Activated CD4-positive, alpha-beta T cell treated with anti-CD3 and anti-CD28 coated beads, Interleukin-2, amount 10 ng/mL, durations not matched to agents 7 days and 5 days (primary cell): Measurements from ENCODE around the gene KIF1A. TPM values are rescaled to one million over a fixed set of nuclear protein-coding genes. Genes with fewer than 3 reads are reported as not detected.

Experiments used
- CTCF ChIA-PET: fragments of 350-600 bp; sonication (Branson Sonifier 250); formaldehyde crosslinking; loops from one replicate; lab custom pipeline; 2021; ENCODE audit warnings: antibody characterized with exemption; lab: Charles Lee
- POLR2A ChIA-PET: fragments of 350-600 bp; sonication (Branson Sonifier 250); formaldehyde crosslinking; loops from one replicate; lab custom pipeline; 2021; ENCODE audit warnings: antibody characterized with exemption; lab: Charles Lee
- DNase-seq: peaks from one replicate; pipeline ENCODE4 v3.0.0-alpha.2; 2020
- H3K27ac Mint-ChIP-seq: one replicate; pipeline ENCODE4 v1.8.0; 2021; ENCODE audit warnings: mild to moderate bottlenecking, moderate library complexity, mixed read lengths
- H3K27me3 Mint-ChIP-seq: one replicate; pipeline ENCODE4 v1.8.0; 2021; ENCODE audit warnings: mixed read lengths
- H3K36me3 Mint-ChIP-seq: one replicate; pipeline ENCODE4 v1.8.0; 2021; ENCODE audit warnings: low read depth, mixed read lengths
- H3K4me1 Mint-ChIP-seq: one replicate; pipeline ENCODE4 v1.8.0; 2021; ENCODE audit warnings: mixed read lengths
- H3K4me3 Mint-ChIP-seq: one replicate; pipeline ENCODE4 v1.8.0; 2021; ENCODE audit warnings: mild to moderate bottlenecking, moderate library complexity, mixed read lengths
- H3K9me3 Mint-ChIP-seq: one replicate; pipeline ENCODE4 v1.8.0; 2021; ENCODE audit warnings: mixed read lengths
- total RNA-seq, 2 experiments: library from RNA; stranded (reverse); gene quantifications; one replicate each; pipeline ENCODE4 v1.2.3, GENCODE V29; 2021

The KIF1A gene, protein sequence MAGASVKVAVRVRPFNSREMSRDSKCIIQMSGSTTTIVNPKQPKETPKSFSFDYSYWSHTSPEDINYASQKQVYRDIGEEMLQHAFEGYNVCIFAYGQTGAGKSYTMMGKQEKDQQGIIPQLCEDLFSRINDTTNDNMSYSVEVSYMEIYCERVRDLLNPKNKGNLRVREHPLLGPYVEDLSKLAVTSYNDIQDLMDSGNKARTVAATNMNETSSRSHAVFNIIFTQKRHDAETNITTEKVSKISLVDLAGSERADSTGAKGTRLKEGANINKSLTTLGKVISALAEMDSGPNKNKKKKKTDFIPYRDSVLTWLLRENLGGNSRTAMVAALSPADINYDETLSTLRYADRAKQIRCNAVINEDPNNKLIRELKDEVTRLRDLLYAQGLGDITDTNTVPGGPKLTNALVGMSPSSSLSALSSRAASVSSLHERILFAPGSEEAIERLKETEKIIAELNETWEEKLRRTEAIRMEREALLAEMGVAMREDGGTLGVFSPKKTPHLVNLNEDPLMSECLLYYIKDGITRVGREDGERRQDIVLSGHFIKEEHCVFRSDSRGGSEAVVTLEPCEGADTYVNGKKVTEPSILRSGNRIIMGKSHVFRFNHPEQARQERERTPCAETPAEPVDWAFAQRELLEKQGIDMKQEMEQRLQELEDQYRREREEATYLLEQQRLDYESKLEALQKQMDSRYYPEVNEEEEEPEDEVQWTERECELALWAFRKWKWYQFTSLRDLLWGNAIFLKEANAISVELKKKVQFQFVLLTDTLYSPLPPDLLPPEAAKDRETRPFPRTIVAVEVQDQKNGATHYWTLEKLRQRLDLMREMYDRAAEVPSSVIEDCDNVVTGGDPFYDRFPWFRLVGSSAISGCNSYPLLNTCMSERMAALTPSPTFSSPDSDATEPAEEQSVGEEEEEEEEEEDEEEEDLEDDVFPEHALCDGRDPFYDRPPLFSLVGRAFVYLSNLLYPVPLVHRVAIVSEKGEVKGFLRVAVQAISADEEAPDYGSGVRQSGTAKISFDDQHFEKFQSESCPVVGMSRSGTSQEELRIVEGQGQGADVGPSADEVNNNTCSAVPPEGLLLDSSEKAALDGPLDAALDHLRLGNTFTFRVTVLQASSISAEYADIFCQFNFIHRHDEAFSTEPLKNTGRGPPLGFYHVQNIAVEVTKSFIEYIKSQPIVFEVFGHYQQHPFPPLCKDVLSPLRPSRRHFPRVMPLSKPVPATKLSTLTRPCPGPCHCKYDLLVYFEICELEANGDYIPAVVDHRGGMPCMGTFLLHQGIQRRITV (N-terminal part only)
- under 1 TPM; 0.37 to 0.40 TPM for total RNA-seq

DNA sequence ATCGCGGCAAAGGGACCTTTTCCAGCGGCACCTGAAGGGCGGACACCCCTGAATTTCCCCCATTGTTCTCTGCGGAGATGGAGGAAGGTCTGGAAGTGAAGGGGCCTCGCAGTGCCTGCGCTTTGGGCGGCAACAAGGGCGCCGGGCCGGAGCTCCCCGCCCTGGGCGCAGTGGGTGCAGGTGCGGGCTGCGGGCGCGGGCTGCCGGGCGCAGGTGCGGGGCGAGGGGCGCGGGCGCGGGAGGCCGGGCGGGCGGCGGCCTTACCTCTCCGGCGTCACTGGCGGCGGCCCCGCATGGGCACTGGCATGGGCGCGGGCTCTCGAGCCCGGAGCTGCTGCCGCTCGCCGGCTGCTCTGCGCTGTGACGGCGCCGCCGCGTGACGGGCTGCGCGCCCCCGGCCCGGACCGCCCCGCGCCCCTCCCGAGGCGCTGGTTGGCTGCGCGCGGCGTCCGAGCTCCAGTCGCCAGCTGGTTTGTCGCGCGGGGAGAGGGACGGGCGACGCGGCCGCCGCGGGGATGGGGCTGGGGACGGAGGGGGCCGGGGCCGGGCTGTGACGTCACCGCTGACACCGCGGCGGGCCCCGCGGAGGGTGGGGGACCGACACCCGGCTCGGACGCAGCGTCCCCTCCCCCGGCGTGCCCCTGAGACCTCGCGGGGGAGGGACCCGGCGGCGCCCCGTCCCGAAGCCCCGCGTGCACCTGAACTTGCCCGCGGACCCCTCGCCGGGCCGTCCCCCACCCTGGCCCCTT is at the start of gene KIF1A:
Gene KIF1A (minus strand): TSS at position 362 of the 749 bp plus-strand sequence. CDS start 22,467 bp downstream, outside the sequence.
- peaks cover 9% of the 10 kb centered on the region for H3K4me1 Mint-ChIP-seq
- no peak within 1 kb of the TSS for H3K27ac Mint-ChIP-seq
- CTCF ChIA-PET = no interaction called here
- POLR2A ChIA-PET = no interaction called here
- H3K36me3 Mint-ChIP-seq = no peaks in the 10 kb centered on the region
- H3K9me3 Mint-ChIP-seq = no peaks in the 10 kb centered on the region
- H3K27me3 Mint-ChIP-seq = peaks cover 54% of the 10 kb centered on the region
- DNase-seq = no peak
- H3K4me3 Mint-ChIP-seq = no peak within 1 kb of the TSS

DNA sequence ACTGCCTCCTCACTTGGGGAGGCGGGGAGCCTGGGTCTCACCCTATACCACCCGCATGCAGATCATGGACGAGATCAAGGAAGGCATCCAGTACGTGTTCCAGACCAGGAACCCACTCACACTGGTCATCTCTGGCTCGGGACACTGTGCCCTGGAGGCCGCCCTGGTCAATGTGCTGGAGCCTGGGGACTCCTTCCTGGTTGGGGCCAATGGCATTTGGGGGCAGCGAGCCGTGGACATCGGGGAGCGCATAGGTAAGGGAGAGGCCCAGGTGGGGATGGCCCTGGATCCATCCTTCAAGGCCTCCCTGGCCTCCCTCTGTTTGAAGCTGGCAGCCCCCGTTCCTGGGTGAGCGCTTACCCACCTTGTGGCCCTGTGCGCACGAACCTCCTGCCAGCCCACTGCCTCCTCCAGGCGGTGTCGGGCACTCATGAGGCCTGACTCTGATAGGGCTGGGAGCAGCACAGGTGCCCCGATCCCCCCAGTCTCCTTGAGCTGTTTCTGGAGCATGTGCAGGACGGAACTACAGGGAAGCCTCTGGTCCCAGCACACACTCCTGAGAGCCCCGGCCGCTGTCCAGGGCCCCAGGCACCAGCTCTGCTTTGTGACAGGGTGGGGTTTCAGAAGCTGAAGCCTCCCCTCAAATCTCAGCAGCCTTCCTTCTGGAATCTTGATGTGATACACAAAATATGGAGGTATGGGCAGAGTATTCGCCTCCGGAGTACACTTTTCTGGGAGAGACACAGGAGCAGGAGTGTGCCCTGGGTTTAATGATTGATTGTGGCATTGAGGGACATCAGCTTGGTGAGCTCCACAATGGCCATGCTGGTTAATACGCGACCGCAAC is 49.3 kb upstream of the KIF1A start:
- Mint-ChIP-seq H3K4me3 (no peak overlapping the region), H3K27ac (no peak overlapping the region), H3K36me3 (no peaks in the 10 kb centered on the region), H3K4me1 (no peaks in the 10 kb centered on the region), H3K9me3 (no peaks in the 10 kb centered on the region), H3K27me3 (peaks cover 2% of the 10 kb centered on the region)
- POLR2A ChIA-PET = interaction anchor here (0.6 kb wide), 1 partner anchor 175 kb away, joined by 5 read pairs; no protein-coding TSS in a partner anchor
- DNase-seq = no peak
- CTCF ChIA-PET = no interaction called here

DNA sequence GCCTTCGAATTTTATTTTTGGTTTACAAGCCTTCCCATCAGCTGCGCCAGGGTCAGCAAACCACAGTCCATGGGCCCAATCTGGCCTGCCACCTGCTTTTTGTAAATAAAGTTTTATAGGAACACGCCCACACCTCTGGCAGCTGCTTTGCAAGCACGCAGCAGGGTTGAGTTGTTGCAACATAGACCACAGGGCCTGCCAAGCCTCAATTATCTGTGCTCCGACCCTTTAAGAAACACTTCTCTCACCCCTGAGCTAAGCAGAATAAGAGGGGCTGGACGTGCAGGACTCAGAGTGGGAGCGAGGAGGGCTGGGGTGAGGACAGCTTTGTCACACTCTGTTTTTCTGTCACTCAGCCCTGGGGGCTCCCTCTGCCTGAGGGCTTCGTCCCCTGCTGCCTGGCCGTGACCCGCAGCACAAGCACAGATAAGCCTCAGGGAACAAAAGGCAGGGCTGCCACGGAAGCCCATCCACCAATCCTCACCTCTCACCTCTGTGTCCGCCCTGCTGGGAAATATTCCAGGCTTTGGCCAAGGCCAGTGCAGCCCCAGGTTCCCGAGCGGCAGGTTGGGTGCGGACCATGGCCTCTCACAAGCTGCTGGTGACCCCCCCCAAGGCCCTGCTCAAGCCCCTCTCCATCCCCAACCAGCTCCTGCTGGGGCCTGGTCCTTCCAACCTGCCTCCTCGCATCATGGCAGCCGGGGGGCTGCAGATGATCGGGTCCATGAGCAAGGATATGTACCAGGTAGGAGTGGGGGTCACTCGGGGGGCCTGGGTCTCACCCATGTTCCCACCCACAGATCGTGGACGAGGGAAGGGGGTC is 48.5 kb upstream of the KIF1A start, which contains the start of gene AGXT:
Gene AGXT (plus strand): TSS at position 539 of the 823 bp plus-strand sequence. CDS start 42 bp downstream, at position 581.
- H3K36me3 Mint-ChIP-seq = no peaks in the 10 kb centered on the region
- H3K4me3 Mint-ChIP-seq = no peak within 1 kb of the TSS
- ChIA-PET POLR2A (interaction anchor here (0.6 kb wide), 1 partner anchor 176 kb away, joined by 5 read pairs; no protein-coding TSS in a partner anchor), CTCF (no interaction called here)
- H3K4me1 Mint-ChIP-seq = no peaks in the 10 kb centered on the region
- no peaks in the 10 kb centered on the region for H3K9me3 Mint-ChIP-seq
- no peak within 1 kb of the TSS for H3K27ac Mint-ChIP-seq
- DNase-seq = no peak
- H3K27me3 Mint-ChIP-seq = peaks cover 3% of the 10 kb centered on the region

GRCh38 chr2:240865391-240865790 is 45.4 kb upstream of the KIF1A start:
- Mint-ChIP-seq H3K27ac (no peak overlapping the region), H3K9me3 (no peaks in the 10 kb centered on the region), H3K27me3 (peaks cover 7% of the 10 kb centered on the region), H3K36me3 (no peaks in the 10 kb centered on the region), H3K4me1 (no peaks in the 10 kb centered on the region), H3K4me3 (no peak overlapping the region)
- POLR2A ChIA-PET = no interaction called here
- no peak for DNase-seq
- CTCF ChIA-PET = interaction anchor here (0.7 kb wide), 1 partner anchor 1168 kb away, joined by 3 read pairs; no protein-coding TSS in a partner anchor

DNA sequence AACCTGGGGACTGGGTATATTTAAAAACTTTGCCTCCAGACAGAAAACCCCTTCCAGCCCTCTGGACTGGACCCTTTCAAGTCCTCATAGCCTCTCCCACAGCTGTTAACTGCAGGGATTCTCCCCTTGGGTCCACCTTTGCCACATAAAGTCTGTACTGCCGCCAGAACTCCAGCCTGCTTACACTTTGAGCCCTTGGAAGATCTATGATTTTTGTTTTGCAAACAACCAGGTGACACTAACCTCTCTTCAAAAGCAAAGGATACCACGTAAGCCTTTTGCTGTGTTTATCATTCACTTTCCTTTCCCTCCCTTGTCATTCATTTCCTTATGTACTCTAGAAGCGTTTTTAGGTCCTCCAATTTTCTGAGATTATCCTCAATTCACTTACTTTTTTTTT is 44.5 kb upstream of the KIF1A start:
- Mint-ChIP-seq H3K36me3 (no peaks in the 10 kb centered on the region), H3K27ac (no peak overlapping the region), H3K27me3 (peaks cover 10% of the 10 kb centered on the region), H3K4me3 (no peak overlapping the region), H3K9me3 (no peaks in the 10 kb centered on the region), H3K4me1 (no peaks in the 10 kb centered on the region)
- ChIA-PET CTCF (interaction anchor here (0.7 kb wide), 1 partner anchor 1167 kb away, joined by 3 read pairs; no protein-coding TSS in a partner anchor), POLR2A (no interaction called here)
- DNase-seq = no peak

DNA sequence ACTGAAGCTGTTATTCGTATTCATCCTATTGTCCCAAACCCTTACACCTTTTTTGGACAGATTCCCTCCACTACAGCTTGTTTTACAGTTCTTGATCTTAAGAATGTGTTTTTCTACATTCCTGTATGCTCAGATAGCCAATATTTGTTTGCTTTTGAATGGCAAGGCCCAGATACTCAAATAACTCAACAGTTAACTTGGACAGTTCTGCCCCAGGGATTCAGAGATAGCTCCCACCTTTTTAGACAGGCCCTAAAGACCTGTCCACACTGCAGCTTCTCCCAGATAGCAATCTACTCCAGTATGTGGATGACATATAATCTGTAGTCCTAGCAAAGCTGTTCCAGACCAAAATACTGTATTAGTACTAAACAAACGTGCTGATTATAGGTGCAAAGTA is 41.5 kb upstream of the KIF1A start:
- Mint-ChIP-seq H3K4me3 (no peak overlapping the region), H3K27me3 (peaks cover 12% of the 10 kb centered on the region), H3K36me3 (no peaks in the 10 kb centered on the region), H3K9me3 (no peaks in the 10 kb centered on the region), H3K27ac (no peak overlapping the region), H3K4me1 (no peaks in the 10 kb centered on the region)
- no peak for DNase-seq
- CTCF ChIA-PET = interaction anchor here (0.7 to 2.1 kb wide), 4 partner anchors 10 to 22 kb away, joined by 3 to 7 read pairs (median 4); no protein-coding TSS in a partner anchor
- POLR2A ChIA-PET = no interaction called here

GRCh38 chr2:240858871-240859270 is 38.9 kb upstream of the KIF1A start:
- peaks cover 10% of the 10 kb centered on the region for H3K27me3 Mint-ChIP-seq
- POLR2A ChIA-PET = no interaction called here

DNA sequence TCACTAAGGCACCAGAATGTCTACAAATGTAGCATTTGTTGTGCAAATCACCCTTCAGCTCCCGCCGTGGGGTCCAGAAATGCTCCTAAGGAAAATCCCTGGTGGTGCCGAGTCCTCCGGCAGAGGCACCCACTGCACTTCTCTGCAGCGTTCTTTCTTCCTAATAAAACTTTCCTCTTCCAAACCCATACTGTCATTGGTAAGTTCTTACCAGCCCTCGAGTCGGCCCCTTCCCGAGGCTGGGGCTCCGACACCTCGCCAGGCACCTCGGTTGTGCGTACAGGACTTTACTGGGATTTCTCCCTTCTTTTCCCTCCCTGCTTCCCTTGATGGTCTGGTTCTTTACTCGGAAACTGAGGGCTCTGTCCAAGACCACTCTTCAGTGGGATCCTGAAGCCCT is 38.3 kb upstream of the KIF1A start:
- Mint-ChIP-seq H3K27ac (no peak overlapping the region), H3K9me3 (peaks cover 13% of the 10 kb centered on the region), H3K4me3 (no peak overlapping the region), H3K4me1 (no peaks in the 10 kb centered on the region), H3K27me3 (peaks cover 7% of the 10 kb centered on the region), H3K36me3 (peaks cover 2% of the 10 kb centered on the region)
- ChIA-PET POLR2A (no interaction called here), CTCF (no interaction called here)
- no peak for DNase-seq

More at GRCh38 chr2:240858871-240859270, 38.9 kb upstream of the KIF1A start:
- Mint-ChIP-seq H3K4me1 (no peaks in the 10 kb centered on the region), H3K27ac (no peak overlapping the region), H3K4me3 (no peak overlapping the region), H3K9me3 (peaks cover 13% of the 10 kb centered on the region), H3K36me3 (peaks cover 2% of the 10 kb centered on the region)
- CTCF ChIA-PET = no interaction called here
- DNase-seq = no peak

DNA sequence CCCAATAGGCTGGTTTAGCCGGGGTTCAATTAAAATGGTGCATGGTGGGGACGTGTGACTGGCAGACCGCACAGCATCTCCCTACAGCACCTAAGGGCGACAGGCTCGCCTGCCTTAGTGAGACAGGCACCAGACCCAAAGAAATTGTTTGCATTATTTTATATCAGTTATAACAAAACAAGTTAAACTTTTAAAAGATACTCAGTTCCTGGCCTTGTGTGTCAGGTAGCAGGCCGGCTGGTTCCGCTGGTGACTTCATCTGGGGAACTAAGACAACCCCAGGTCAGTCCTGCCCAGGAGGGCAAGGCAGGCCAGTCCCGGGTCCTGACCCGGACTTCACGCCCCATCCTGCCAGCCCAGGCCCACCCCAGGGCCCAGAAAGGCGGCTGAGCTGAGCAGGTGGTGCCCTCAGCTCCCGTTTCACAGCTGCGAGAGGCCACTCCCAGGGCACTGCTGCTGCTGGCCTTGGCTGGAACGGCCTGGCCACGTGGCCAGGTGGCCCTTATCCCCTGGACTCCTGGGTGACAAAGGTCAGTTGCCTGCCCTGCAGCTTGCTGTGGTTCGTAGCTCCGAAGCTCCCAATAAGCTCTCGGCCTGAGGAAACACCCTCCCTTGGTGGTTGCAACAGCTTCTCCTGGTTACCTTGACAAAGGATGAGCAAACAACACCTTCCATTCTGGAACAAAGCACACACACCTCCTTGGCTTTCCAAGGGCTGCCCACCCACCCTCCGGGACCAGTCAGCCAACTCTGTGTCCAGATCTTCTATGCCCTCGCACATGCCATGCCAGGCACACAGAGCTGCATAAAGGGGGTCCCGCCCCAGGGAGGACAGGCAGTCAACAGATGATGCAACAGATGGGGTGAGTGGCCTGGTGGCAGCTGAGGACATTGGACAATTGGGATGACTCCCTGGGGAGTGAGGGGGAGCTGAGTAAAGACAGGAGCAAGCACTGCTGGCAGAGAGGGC is 37.3 kb upstream of the KIF1A start:
- ChIA-PET POLR2A (no interaction called here), CTCF (no interaction called here)
- no peak overlapping the region for H3K4me3 Mint-ChIP-seq

More for the DNA sequence above, 37.3 kb upstream of the KIF1A start:
- H3K27ac Mint-ChIP-seq = no peak overlapping the region
- DNase-seq = no peak
- H3K4me1 Mint-ChIP-seq = no peaks in the 10 kb centered on the region
- peaks cover 4% of the 10 kb centered on the region for H3K27me3 Mint-ChIP-seq
- peaks cover 2% of the 10 kb centered on the region for H3K36me3 Mint-ChIP-seq
- H3K9me3 Mint-ChIP-seq = peaks cover 13% of the 10 kb centered on the region
